ENCODE measurements around the gene SLC25A17.
A peak's percentile ranks its signal among the peaks of the same experiment; 100 is the strongest.

The SLC25A17 gene

DNA sequence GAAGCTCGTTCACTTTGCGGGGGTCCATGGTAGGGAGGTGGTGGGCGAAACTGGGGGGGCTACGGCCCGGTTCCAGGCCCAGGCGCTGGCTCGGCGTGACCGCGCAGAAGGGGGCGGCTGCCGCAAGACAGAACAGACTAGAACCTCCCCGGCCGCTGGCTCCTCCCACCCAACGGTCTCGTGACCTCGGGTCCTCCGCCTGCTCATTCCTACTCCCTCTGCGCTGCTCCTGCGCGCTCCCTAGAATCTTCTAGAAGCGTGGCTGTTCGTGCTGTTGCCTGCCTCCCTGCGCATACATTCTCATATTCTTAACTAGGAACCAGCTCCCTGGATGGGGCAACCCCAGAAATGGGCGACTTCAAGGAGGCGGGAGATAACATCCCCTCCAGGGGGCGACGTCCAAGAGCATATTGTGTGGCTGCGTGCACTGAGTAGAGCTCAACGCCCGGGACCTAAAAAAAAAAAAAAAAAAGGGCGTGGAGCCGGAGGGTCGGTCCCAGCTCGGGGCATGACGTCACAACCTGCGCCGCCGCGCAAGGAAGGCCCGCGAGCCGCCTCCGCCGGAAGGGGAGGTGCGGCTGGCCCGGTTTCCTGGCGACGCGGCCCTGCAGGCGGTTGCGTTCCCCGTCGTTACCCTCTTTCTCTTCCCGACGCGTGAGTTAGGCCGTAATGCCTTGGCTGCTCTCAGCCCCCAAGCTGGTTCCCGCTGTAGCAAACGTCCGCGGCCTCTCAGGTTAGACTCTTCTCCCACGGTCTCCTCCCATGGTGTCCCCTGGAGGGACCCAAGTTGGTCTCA, 37.6 kb upstream of the SLC25A17 start, which contains the start of the genes ST13 and XPNPEP3:
Gene ST13, minus strand, starts transcription at position 127 of the 796 bp plus-strand sequence. Its CDS starts 99 bp downstream, at position 28.
Gene XPNPEP3, plus strand, starts transcription at position 636 of the 796 bp plus-strand sequence. Its CDS starts 34 bp downstream, at position 670.
- TF ChIP-seq EGR1 (IDR thresholded peaks at IDR 0.05) (no peak), YY1 (IDR thresholded peaks at IDR 0.05; ENCODE audit: low read depth) (no peak; the same call in 1 of the 2 replicates), MAX (IDR thresholded peaks at IDR 0.05) (peak; percentile 84), TAF1 (IDR thresholded peaks at IDR 0.05; ENCODE audit: low read depth) (peak; percentile 52), CEBPB (IDR thresholded peaks at IDR 0.05) (no peak), FOXM1 (IDR thresholded peaks at IDR 0.05; ENCODE audit: borderline replicate concordance, low read depth) (no peak), RAD21 (IDR thresholded peaks at IDR 0.05; ENCODE audit: low read depth) (no peak), TCF12 (IDR thresholded peaks at IDR 0.05; ENCODE audit: low read depth) (peak; percentile 20), NFIC (IDR thresholded peaks at IDR 0.05) (no peak; the same call in 1 of the 2 replicates), TEAD4 (IDR thresholded peaks at IDR 0.05) (no peak; the same call in 1 of the 2 replicates), CREB1 (IDR thresholded peaks at IDR 0.05; ENCODE audit: low read depth) (peak; percentile 92), ZBTB7A (IDR thresholded peaks at IDR 0.05; ENCODE audit: low read depth) (peak; percentile 13; the same call in 1 of the 2 replicates), EP300 (IDR thresholded peaks at IDR 0.05; ENCODE audit: borderline replicate concordance) (peak; percentile 40; the same call in 1 of the 2 replicates)
- TF ChIP-seq, protein P1, sequence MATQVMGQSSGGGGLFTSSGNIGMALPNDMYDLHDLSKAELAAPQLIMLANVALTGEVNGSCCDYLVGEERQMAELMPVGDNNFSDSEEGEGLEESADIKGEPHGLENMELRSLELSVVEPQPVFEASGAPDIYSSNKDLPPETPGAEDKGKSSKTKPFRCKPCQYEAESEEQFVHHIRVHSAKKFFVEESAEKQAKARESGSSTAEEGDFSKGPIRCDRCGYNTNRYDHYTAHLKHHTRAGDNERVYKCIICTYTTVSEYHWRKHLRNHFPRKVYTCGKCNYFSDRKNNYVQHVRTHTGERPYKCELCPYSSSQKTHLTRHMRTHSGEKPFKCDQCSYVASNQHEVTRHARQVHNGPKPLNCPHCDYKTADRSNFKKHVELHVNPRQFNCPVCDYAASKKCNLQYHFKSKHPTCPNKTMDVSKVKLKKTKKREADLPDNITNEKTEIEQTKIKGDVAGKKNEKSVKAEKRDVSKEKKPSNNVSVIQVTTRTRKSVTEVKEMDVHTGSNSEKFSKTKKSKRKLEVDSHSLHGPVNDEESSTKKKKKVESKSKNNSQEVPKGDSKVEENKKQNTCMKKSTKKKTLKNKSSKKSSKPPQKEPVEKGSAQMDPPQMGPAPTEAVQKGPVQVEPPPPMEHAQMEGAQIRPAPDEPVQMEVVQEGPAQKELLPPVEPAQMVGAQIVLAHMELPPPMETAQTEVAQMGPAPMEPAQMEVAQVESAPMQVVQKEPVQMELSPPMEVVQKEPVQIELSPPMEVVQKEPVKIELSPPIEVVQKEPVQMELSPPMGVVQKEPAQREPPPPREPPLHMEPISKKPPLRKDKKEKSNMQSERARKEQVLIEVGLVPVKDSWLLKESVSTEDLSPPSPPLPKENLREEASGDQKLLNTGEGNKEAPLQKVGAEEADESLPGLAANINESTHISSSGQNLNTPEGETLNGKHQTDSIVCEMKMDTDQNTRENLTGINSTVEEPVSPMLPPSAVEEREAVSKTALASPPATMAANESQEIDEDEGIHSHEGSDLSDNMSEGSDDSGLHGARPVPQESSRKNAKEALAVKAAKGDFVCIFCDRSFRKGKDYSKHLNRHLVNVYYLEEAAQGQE (IDR thresholded peaks at IDR 0.05; ENCODE audit: low read depth): no peak
- TF ChIP-seq, protein P2, sequence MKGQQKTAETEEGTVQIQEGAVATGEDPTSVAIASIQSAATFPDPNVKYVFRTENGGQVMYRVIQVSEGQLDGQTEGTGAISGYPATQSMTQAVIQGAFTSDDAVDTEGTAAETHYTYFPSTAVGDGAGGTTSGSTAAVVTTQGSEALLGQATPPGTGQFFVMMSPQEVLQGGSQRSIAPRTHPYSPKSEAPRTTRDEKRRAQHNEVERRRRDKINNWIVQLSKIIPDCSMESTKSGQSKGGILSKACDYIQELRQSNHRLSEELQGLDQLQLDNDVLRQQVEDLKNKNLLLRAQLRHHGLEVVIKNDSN (IDR thresholded peaks at IDR 0.05): peak; percentile 91

DNA sequence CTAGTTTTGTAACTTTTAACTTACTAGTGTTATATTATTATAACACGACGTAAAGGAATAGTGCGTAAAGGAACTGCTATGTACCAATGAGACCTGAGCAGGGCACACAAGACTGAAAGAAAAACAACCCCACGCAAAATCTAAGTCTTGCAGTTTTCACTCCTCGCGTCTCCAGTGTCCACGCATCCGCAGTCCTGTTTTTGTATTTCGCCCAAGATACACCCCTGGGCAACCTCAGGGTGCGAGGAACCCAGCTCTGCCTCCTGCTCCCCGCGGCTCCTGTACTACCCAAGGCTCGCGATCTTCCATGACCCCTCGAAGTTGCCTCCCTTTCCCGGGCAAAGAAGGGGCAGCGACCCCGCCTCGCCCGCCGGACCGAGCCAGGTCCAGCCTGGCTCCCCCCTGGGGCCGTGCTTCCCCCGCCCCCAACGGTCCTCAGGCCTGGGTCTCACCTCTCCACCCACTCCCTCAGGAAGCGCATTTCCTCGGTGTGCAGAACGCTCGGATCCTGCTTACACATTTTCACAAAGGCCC, 36.9 kb upstream of the SLC25A17 start:
- TF ChIP-seq ZBTB7A (IDR thresholded peaks at IDR 0.05; ENCODE audit: low read depth) (peak; percentile 76), CEBPB (IDR thresholded peaks at IDR 0.05) (no peak)

DNA sequence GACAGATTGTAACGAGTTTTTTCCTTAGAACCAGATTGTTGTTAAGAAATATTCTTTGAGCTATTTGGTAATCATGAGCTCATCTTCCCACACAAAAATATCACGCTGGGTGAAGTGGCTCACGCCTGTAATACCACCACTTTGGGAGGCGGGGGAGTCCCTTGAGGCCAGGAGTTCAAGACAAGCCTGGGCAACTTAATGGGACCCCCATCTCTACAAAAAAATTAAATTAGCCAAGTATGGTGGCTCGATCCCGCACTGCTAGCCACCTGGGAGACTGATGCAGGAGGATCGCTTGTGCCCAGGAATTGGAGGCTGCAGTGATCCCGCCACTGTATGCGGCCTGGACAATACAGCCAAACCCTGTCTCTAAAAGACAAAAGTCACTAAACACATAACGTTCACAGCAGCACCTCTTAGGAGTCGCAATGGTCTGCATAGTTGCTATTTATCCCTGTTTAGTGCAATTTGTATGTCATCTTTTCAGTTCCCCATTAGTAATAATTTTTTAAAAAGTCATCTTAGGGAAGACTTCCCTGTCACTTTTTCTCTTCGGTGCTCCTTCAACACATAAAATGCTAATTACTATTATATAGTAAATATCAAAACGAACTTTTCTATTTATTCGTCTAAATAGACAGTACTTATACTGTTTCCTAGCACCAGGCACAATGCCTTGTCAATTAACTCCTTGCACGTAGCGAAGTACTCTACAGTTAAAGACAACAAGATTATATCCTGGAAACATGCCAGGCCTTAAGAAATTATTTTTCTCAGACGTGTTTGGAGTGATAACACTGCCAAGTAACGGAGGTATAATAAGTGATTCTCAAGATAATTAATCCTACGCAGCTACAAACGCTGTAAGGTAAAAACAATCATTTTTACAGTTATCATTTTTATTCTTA, 36.2 kb upstream of the SLC25A17 start:
- TF ChIP-seq EGR1 (IDR thresholded peaks at IDR 0.05): no peak
- TF ChIP-seq CEBPB (IDR thresholded peaks at IDR 0.05): no peak
- no peak for TF ChIP-seq FOXM1 (IDR thresholded peaks at IDR 0.05; ENCODE audit: borderline replicate concordance, low read depth)
- TF ChIP-seq CREB1 (IDR thresholded peaks at IDR 0.05; ENCODE audit: low read depth): no peak
- no peak for TF ChIP-seq TEAD4 (IDR thresholded peaks at IDR 0.05)
- TF ChIP-seq NFIC (IDR thresholded peaks at IDR 0.05): no peak
- no peak for TF ChIP-seq TAF1 (IDR thresholded peaks at IDR 0.05; ENCODE audit: low read depth)
- TF ChIP-seq, protein P1 (IDR thresholded peaks at IDR 0.05; ENCODE audit: low read depth): no peak
- no peak for TF ChIP-seq TCF12 (IDR thresholded peaks at IDR 0.05; ENCODE audit: low read depth)
- no peak for TF ChIP-seq EP300 (IDR thresholded peaks at IDR 0.05; ENCODE audit: borderline replicate concordance)

- TF ChIP-seq RAD21 (IDR thresholded peaks at IDR 0.05; ENCODE audit: low read depth) (no peak), CEBPB (IDR thresholded peaks at IDR 0.05) (no peak), TCF12 (IDR thresholded peaks at IDR 0.05; ENCODE audit: low read depth) (no peak), TEAD4 (IDR thresholded peaks at IDR 0.05) (no peak), NFIC (IDR thresholded peaks at IDR 0.05) (no peak), EGR1 (IDR thresholded peaks at IDR 0.05) (no peak), ZBTB7A (IDR thresholded peaks at IDR 0.05; ENCODE audit: low read depth) (no peak), TAF1 (IDR thresholded peaks at IDR 0.05; ENCODE audit: low read depth) (no peak), EP300 (IDR thresholded peaks at IDR 0.05; ENCODE audit: borderline replicate concordance) (no peak), CREB1 (IDR thresholded peaks at IDR 0.05; ENCODE audit: low read depth) (no peak), MAX (IDR thresholded peaks at IDR 0.05) (no peak), YY1 (IDR thresholded peaks at IDR 0.05; ENCODE audit: low read depth) (no peak), FOXM1 (IDR thresholded peaks at IDR 0.05; ENCODE audit: borderline replicate concordance, low read depth) (no peak)
- TF ChIP-seq, protein P1 (IDR thresholded peaks at IDR 0.05; ENCODE audit: low read depth): no peak
- TF ChIP-seq, protein P2 (IDR thresholded peaks at IDR 0.05): no peak
Measured at GRCh38 chr22:40853961-40854360, 34.8 kb upstream of the SLC25A17 start.

Data from Ishikawa (cell line).